ENCODE measurements around the gene ZNF714.

Gene ZNF714

DNA sequence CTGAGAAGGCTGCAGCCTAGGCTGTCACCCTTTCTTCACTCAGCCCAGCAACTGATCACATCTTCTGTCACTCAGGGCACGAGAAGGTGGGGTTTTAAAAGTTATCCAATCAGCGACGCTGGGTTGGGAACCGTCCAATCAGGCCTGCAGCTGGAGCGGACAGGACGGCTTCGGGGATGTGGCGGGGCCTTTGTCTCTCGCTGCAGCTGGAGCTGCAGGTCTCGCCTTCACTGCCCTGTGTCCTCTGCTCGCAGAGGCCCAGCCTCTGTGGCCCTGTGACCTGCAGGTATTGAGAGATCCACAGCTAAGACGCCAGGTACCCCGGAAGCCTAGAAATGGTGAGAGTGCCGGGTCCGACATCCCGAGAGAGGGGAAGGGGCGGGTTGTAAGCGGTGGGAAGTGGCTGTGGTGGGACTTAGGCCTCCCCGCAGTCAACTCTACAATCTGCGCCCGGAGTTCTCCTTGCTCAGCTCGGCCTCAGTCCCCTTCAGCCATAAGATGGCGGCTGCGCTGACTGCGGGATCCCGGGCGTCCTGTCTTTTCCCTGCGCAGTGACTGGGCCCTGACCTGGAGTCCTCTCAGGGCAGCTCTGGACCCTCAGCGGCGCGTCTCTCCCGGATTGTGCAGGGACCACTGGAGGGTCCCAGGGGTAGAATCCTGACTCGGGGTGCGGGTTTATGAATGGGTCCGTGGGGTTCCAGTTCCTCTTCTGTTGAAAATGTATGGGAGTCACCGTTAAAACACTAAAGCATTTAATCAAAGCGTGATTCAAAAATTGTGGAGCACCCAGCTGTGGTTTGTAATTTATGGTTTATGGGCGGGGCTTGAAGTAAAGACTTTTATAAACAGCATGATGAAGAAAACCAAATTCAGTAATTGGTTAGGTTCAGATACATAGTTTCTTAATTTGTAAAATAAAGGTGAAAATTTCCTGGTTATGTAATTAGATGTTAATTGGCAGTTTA, at the start of gene ZNF714:
ZNF714 (plus strand) TSS at position 193 of the 965 bp plus-strand sequence. CDS start 16,066 bp downstream, outside the sequence.
- peaks cover 14% of the 10 kb centered on the region for H3K36me3 Mint-ChIP-seq (ENCODE audit: insufficient read depth)
- H3K27ac Mint-ChIP-seq (ENCODE audit: low read depth), result peak within 1 kb of the TSS; percentile 97
- DNase-seq (ENCODE audit: low spot score in 2 of 2) (peak; percentile 64 to 83), ATAC-seq (replicated peaks; ENCODE audit: extremely low read depth, poor library complexity, severe bottlenecking) (peak; percentile 100)
- no peaks in the 10 kb centered on the region for H3K27me3 Mint-ChIP-seq
- H3K9me3 Mint-ChIP-seq, result no peaks in the 10 kb centered on the region
- peaks cover 17% of the 10 kb centered on the region for H3K4me1 Mint-ChIP-seq
- H3K4me3 Mint-ChIP-seq, result peak within 1 kb of the TSS; percentile 100

DNA sequence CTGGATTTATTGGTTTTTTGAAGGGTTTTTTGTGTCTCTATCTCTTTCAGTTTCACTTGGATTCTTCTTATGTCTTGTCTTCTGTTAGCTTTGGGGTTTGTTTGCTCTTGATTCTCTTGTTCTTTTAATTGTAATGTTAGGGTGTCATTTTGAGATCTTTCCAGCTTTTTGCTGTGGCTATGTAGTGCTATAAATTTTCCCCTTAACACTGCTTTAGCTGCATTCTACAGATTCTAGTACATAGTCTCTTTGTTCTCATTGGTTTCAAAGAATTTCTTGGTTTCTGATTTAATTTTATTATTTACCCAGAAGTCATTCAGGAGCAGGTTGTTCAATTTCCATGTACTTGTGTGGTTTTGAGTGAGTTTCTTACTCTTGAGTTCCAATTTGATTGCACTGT, 37.0 kb upstream of the ZNF714 start:
- peaks cover 18% of the 10 kb centered on the region for H3K9me3 Mint-ChIP-seq

DNA sequence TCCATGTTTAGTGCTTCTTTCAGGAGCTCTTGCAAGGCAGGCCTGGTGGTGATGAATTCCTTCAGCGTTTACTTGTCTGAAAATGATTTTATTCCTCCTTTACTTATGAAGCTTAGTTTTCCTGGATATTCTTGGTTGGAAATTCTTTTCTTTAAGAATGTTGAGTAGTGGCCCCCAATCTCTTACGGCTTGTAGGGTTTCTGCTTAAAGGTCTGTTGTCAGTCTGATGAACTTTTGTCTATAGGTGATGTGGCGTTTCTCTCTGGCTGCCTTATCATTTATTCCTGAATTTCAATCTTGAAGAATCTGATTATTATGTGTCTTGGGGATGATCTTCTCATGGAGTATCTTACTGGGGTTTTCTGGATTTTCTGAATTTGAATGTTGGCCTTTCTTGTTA, 35.5 kb upstream of the ZNF714 start:
- Mint-ChIP-seq H3K27ac (ENCODE audit: low read depth) (no peak overlapping the region), H3K27me3 (no peaks in the 10 kb centered on the region), H3K4me1 (peaks cover 48% of the 10 kb centered on the region), H3K36me3 (ENCODE audit: insufficient read depth) (peaks cover 22% of the 10 kb centered on the region), H3K9me3 (peaks cover 18% of the 10 kb centered on the region), H3K4me3 (no peak overlapping the region)
- DNase-seq (ENCODE audit: low spot score in 2 of 2), result no peak
- no peak for ATAC-seq (replicated peaks; ENCODE audit: extremely low read depth, poor library complexity, severe bottlenecking)

More for the DNA sequence above, 37.0 kb upstream of the ZNF714 start:
- Mint-ChIP-seq H3K27me3 (no peaks in the 10 kb centered on the region), H3K36me3 (ENCODE audit: insufficient read depth) (peaks cover 27% of the 10 kb centered on the region), H3K4me1 (peaks cover 48% of the 10 kb centered on the region), H3K27ac (ENCODE audit: low read depth) (peak overlapping the region; percentile 42), H3K4me3 (no peak overlapping the region)
- no peak for ATAC-seq (replicated peaks; ENCODE audit: extremely low read depth, poor library complexity, severe bottlenecking)
- DNase-seq (ENCODE audit: low spot score in 2 of 2), result no peak

DNA sequence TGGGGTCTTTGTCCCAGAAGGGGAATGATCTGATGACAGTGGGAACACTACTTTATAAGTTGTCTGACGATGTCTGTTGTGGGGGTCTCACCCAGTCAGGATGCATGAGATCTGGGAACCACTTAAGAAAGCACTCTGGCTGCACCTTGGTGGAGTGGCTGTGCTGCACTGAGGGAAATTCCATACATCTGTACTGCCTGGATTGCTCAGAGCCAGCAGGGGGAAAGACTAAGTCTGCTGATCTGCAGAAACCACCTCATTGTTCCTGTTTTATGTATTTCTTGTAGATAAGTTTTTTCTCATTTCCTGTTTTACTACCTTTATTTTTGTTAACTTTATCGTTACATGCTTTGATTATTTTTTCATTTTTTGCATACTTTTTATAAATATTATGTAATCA, 34.3 kb upstream of the ZNF714 start:
- ATAC-seq (replicated peaks; ENCODE audit: extremely low read depth, poor library complexity, severe bottlenecking), result no peak
- DNase-seq (ENCODE audit: low spot score in 2 of 2), result no peak
- peaks cover 18% of the 10 kb centered on the region for H3K9me3 Mint-ChIP-seq
- peaks cover 26% of the 10 kb centered on the region for H3K36me3 Mint-ChIP-seq (ENCODE audit: insufficient read depth)
- H3K27ac Mint-ChIP-seq (ENCODE audit: low read depth), result no peak overlapping the region
- peaks cover 47% of the 10 kb centered on the region for H3K4me1 Mint-ChIP-seq
- H3K4me3 Mint-ChIP-seq, result no peak overlapping the region
- H3K27me3 Mint-ChIP-seq, result no peaks in the 10 kb centered on the region

DNA sequence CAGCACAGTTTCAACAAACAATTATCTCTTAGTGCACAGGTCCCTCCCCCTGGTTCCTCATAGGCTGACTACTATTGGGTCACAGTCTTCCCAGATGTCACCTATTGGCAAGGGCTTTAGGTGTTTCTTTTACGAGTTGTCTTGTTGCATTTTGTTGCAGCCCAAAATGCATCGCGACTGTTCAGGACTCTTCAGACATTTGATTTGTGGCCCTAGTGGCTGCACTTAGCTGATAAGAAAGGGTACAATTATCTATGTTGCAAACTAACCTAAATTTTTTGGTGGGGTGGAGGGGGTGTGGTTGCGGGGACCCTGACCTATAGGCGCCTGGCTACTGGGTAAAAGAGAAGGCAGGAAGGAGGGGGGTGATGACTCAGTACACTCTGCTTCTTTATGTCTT, 29.1 kb upstream of the ZNF714 start:
- Mint-ChIP-seq H3K27ac (ENCODE audit: low read depth) (no peak overlapping the region), H3K27me3 (no peaks in the 10 kb centered on the region), H3K4me3 (no peak overlapping the region), H3K9me3 (no peaks in the 10 kb centered on the region), H3K4me1 (no peaks in the 10 kb centered on the region), H3K36me3 (ENCODE audit: insufficient read depth) (peaks cover 27% of the 10 kb centered on the region)
- DNase-seq (ENCODE audit: low spot score in 2 of 2) (no peak), ATAC-seq (replicated peaks; ENCODE audit: extremely low read depth, poor library complexity, severe bottlenecking) (no peak)

DNA sequence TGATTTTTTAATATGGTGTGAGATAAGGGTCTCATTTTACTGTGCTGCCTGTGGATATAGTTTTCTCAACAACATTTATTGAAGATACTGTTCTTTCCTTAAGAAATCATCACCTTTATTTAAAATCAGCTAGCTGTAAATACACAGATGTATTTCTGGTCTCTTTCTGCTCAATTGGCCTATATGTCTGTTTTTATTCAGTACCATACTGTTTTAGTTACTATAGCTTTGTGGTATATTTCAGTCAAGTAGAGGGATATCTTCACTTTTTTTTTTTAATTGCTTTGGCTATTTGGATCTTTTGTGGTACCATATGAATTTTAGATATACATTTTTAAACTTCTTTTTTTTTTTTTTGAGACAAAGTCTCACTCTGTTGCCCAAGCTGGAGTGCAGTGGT, 16.7 kb upstream of the ZNF714 start:
- no peak for ATAC-seq (replicated peaks; ENCODE audit: extremely low read depth, poor library complexity, severe bottlenecking)
- Mint-ChIP-seq H3K27ac (ENCODE audit: low read depth) (no peak overlapping the region), H3K36me3 (ENCODE audit: insufficient read depth) (peaks cover 9% of the 10 kb centered on the region), H3K9me3 (no peaks in the 10 kb centered on the region), H3K4me3 (no peak overlapping the region), H3K4me1 (no peaks in the 10 kb centered on the region), H3K27me3 (no peaks in the 10 kb centered on the region)
- no peak for DNase-seq (ENCODE audit: low spot score in 2 of 2)

DNA sequence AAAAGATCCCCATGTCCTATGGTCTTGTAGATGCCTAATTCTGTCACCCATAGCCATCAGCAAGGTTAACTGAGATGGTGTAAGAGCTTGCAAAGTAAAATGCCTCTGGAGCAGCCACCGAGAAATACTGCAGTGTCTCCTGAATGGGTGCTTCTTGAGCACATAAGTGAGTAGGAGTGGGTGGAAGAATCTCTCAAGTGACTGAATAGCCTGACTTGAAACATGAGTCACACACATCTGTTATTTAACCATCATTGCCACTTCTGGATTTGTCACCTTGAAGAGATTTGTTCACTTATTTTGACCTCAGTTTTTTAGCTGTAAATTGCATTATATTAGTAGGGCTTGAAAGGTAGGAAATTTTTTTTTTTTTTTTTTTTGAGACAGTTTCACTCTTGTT, 2.3 kb downstream of the ZNF714 start:
- Mint-ChIP-seq H3K27ac (ENCODE audit: low read depth) (no peak overlapping the region), H3K36me3 (ENCODE audit: insufficient read depth) (peaks cover 12% of the 10 kb centered on the region), H3K27me3 (no peaks in the 10 kb centered on the region), H3K4me1 (peaks cover 17% of the 10 kb centered on the region), H3K4me3 (no peak overlapping the region), H3K9me3 (no peaks in the 10 kb centered on the region)
- no peak for ATAC-seq (replicated peaks; ENCODE audit: extremely low read depth, poor library complexity, severe bottlenecking)
- DNase-seq (ENCODE audit: low spot score in 2 of 2), result no peak

DNA sequence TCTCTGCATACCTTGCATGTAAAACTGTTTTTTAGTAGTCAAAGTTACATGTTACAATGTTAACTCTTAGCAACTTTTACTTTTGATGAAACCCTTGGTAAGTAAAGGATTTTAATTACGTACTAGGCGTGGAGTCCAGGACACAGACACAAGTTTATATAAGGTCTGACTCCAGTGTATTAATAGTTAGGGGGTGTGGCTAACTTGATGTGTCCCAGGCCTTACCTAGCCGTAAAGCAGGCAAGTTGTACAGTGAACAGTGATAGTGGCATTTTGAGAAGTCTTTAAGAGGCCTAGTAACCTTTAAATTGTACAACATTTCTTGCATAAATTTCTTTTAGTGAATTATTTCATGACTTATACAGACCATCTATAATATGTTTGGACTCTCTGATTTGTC, 5.9 kb downstream of the ZNF714 start:
- no peaks in the 10 kb centered on the region for H3K27me3 Mint-ChIP-seq
- H3K9me3 Mint-ChIP-seq, result no peaks in the 10 kb centered on the region
- H3K4me1 Mint-ChIP-seq, result peaks cover 7% of the 10 kb centered on the region
- ATAC-seq (replicated peaks; ENCODE audit: extremely low read depth, poor library complexity, severe bottlenecking) (no peak), DNase-seq (ENCODE audit: low spot score in 2 of 2) (no peak)
- no peak overlapping the region for H3K27ac Mint-ChIP-seq (ENCODE audit: low read depth)
- H3K4me3 Mint-ChIP-seq, result no peak overlapping the region
- H3K36me3 Mint-ChIP-seq (ENCODE audit: insufficient read depth), result peaks cover 8% of the 10 kb centered on the region

DNA sequence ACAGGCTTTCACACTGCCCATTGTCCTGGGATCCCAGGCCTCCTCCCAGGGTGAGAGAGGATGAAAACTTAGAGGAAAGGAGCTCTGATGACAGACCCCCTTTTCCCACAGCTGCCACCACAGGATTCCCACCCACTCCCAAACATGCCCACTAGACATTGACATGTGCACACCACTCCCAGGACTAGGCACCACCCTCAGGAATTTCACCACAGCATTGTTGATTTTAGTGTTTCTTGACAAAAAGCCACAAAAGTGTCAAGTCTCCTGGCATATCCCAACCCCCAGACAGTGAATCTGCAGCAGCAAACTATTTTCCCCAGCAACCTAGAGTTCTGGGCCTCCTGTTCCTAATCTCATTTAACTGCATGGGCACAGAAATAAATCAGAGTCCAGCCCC, 10.1 kb downstream of the ZNF714 start:
- Mint-ChIP-seq H3K4me1 (peaks cover 19% of the 10 kb centered on the region), H3K4me3 (no peak overlapping the region), H3K27me3 (no peaks in the 10 kb centered on the region), H3K9me3 (no peaks in the 10 kb centered on the region), H3K36me3 (ENCODE audit: insufficient read depth) (no peaks in the 10 kb centered on the region), H3K27ac (ENCODE audit: low read depth) (no peak overlapping the region)
- ATAC-seq (replicated peaks; ENCODE audit: extremely low read depth, poor library complexity, severe bottlenecking) (no peak), DNase-seq (ENCODE audit: low spot score in 2 of 2) (no peak)

DNA sequence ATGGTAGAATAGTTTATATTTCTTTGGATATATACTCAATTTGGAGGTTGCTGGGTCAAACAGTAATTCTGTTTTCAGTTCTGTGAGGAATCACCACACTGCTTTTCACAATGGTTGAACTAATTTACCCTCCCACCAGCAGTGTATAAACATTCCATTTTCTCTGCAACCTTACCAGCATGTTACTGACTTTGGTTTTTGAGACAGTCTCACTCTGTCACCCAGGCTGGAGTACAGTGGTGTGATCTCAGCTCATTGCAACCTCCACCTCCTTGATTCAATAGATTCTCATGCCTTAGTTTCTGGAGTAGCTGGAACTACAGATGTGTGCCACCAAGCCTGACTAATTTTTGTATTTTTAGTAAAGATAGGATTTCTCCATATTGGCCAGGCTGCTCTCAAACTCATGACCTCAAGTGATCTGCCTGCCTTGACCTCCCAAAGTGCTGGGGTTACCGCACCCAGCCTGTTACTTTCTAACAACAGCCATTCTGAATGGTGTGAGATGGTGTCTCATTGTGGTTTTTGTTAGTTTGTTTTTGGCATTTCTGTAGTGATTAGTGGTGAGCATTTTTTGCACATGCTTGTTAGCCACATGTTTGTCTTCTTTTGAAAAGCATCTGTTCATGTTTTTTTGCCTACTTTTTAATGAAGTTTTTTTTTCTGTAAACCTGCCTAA, 12.5 kb downstream of the ZNF714 start:
- Mint-ChIP-seq H3K9me3 (no peaks in the 10 kb centered on the region), H3K4me3 (no peak overlapping the region), H3K27ac (ENCODE audit: low read depth) (no peak overlapping the region), H3K27me3 (no peaks in the 10 kb centered on the region), H3K4me1 (peaks cover 19% of the 10 kb centered on the region), H3K36me3 (ENCODE audit: insufficient read depth) (peaks cover 6% of the 10 kb centered on the region)
- DNase-seq (ENCODE audit: low spot score in 2 of 2), result no peak
- no peak for ATAC-seq (replicated peaks; ENCODE audit: extremely low read depth, poor library complexity, severe bottlenecking)

DNA sequence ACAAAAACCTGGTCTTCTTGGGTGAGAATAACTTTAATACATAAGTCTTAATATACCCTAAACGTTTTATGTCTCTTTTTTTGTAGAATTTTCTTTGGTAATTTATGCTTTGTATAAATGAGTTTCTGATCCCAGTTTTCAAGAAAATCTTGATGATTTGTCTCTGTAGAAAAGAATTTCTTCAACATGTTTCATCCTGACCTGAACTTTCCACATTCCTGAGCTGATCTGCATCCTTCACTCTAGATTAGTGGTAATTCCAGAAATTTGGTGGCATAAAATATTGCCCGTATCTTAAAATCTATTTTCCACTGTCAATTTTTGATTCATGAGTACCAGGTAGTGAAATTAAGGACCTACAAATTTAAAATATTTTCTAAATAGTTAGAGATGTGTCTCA, 16.3 kb downstream of the ZNF714 start:
- no peak for ATAC-seq (replicated peaks; ENCODE audit: extremely low read depth, poor library complexity, severe bottlenecking)
- Mint-ChIP-seq H3K4me1 (peaks cover 19% of the 10 kb centered on the region), H3K27me3 (no peaks in the 10 kb centered on the region), H3K9me3 (no peaks in the 10 kb centered on the region), H3K27ac (ENCODE audit: low read depth) (no peak overlapping the region), H3K36me3 (ENCODE audit: insufficient read depth) (peaks cover 9% of the 10 kb centered on the region), H3K4me3 (no peak overlapping the region)
- DNase-seq (ENCODE audit: low spot score in 2 of 2), result no peak

DNA sequence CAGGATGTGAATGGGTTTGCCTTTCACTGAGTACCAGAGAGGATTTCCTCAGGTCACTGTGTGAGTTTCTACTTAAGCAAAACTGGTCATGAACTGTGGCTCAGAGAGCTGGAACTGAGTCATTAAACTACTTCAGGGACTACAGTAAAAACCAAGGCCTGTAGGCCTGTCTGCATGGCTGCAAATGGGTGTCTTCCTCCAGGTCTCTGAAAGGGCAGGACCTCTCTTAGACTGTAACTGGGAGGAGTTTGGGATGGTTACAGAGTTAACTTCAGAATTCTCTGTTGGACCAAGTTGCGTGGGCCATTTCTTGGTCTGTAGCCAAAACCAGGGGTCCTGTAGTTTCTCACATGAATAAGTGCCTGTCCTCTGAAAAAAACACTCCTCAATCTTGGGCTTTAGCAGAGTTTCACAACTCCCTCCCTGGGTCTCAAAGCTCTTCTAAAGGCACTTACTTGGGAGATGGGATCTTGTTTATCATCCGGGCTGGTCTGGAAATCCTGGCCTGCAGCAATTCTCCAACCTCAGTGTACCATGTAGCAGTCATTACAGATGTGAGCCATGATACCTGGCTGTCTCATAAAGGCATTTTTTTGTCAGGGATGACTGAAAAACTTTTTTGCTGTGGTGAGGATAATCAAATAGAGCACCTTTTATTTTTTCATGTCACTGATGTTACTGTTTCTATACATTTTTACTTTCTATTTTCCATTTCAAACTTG, 19.7 kb downstream of the ZNF714 start:
- Mint-ChIP-seq H3K27ac (ENCODE audit: low read depth) (no peak overlapping the region), H3K4me1 (no peaks in the 10 kb centered on the region), H3K9me3 (no peaks in the 10 kb centered on the region), H3K36me3 (ENCODE audit: insufficient read depth) (peaks cover 15% of the 10 kb centered on the region), H3K27me3 (no peaks in the 10 kb centered on the region), H3K4me3 (no peak overlapping the region)
- ATAC-seq (replicated peaks; ENCODE audit: extremely low read depth, poor library complexity, severe bottlenecking), result no peak
- DNase-seq (ENCODE audit: low spot score in 2 of 2), result no peak

Measured in central memory CD8-positive, alpha-beta T cell (primary cell).